Smooth muscle cell (in vitro differentiated cells): Measurements from ENCODE around the gene H2BW1. TPM values are rescaled to one million over a fixed set of nuclear protein-coding genes. Genes with fewer than 3 reads are reported as not detected.
"Not testable (repeated sequence)": the region's sequence is repeated elsewhere in the genome, so short reads cannot be mapped to it uniquely, and the experiment has no call there.

Source experiments
- DNase-seq: peaks from one replicate; lab custom pipeline; 2025; ENCODE audit not compliant: unreplicated experiment; lab: John Stamatoyannopoulos, UW
- H2AFZ ChIP-seq: fragments of 200-600 bp; sonication (generic); 2 replicates; pipeline ENCODE4 v1.6.0; 2016; ENCODE audit warnings: antibody characterized with exemption, low read depth, mild to moderate bottlenecking
- H3F3A ChIP-seq: fragments of 200-600 bp; sonication (generic); 2 replicates; pipeline ENCODE4 v1.6.0; 2017; ENCODE audit warnings: antibody characterized with exemption, low read depth
- H3K27ac ChIP-seq: fragments of 200-600 bp; sonication (generic); 2 replicates; pipeline ENCODE4 v1.5.1; 2016; ENCODE audit warnings: low read depth, mild to moderate bottlenecking
- H3K27me3 ChIP-seq: fragments of 200-600 bp; sonication (generic); 2 replicates; pipeline ENCODE4 v1.6.1; 2016; ENCODE audit warnings: low read depth, mild to moderate bottlenecking
- H3K36me3 ChIP-seq: fragments of 200-600 bp; sonication (generic); 2 replicates; pipeline ENCODE4 v1.5.1; 2016; ENCODE audit warnings: low read depth
- H3K4me1 ChIP-seq: fragments of 200-600 bp; sonication (generic); 2 replicates; pipeline ENCODE4 v1.5.1; 2016; ENCODE audit warnings: low read depth
- H3K4me2 ChIP-seq: fragments of 200-600 bp; sonication (generic); 2 replicates; pipeline ENCODE4 v1.6.0; 2016; ENCODE audit warnings: mild to moderate bottlenecking
- H3K4me3 ChIP-seq: fragments of 200-600 bp; sonication (generic); 2 replicates; pipeline ENCODE4 v1.5.1; 2016; ENCODE audit warnings: mild to moderate bottlenecking
- H3K79me2 ChIP-seq: fragments of 200-600 bp; sonication (generic); 2 replicates; pipeline ENCODE4 v1.6.0; 2016; ENCODE audit warnings: low read depth, mild to moderate bottlenecking
- H3K9ac ChIP-seq: fragments of 200-600 bp; sonication (generic); 2 replicates; pipeline ENCODE4 v1.6.0; 2016; ENCODE audit warnings: low read depth
- H3K9me3 ChIP-seq: fragments of 200-600 bp; sonication (generic); replicated peaks from 2 replicates; pipeline ENCODE4 v1.5.1; 2016; ENCODE audit warnings: low read depth
- H4K20me1 ChIP-seq: fragments of 200-600 bp; sonication (generic); 2 replicates; pipeline ENCODE4 v1.6.0; 2016; ENCODE audit warnings: low read depth
- WGBS: methylation state at CpG from one replicate; pipeline ENCODE4 v1.1.7; 2016; ENCODE audit warnings: low lambda C conversion rate; 5-methylcytosine and 5-hydroxymethylcytosine counted together
- polyA plus RNA-seq: library from polyadenylated mRNA; unstranded; fragments of >200 nt; fragmentation: Nextera tagmentation; extraction: Ambion mirVana; gene quantifications from 2 replicates; pipeline ENCODE4 v1.2.1, GENCODE V29; 2016
- total RNA-seq: library from RNA; depleted of rRNA; stranded (reverse); fragments of >200 nt; gene quantifications from 2 replicates; pipeline ENCODE4 v1.2.3, GENCODE V29; 2014
- TF ChIP-seq, protein P1 (sequence below): fragments of 200-600 bp; sonication (generic); IDR thresholded peaks from 2 replicates; pipeline ENCODE4 v1.5.1; 2017; ENCODE audit warnings: borderline replicate concordance, mild to moderate bottlenecking, antibody characterized with exemption; ENCODE audit not compliant: insufficient read depth, poor library complexity, severe bottlenecking

Gene H2BW1
- total and polyA plus RNA-seq, 2 experiments from 2014 or later, result not detected

GRCh38 chrX:104041003-104041402 lies 27.5 kb upstream of the H2BW1 start:
- TF ChIP-seq, protein P1, sequence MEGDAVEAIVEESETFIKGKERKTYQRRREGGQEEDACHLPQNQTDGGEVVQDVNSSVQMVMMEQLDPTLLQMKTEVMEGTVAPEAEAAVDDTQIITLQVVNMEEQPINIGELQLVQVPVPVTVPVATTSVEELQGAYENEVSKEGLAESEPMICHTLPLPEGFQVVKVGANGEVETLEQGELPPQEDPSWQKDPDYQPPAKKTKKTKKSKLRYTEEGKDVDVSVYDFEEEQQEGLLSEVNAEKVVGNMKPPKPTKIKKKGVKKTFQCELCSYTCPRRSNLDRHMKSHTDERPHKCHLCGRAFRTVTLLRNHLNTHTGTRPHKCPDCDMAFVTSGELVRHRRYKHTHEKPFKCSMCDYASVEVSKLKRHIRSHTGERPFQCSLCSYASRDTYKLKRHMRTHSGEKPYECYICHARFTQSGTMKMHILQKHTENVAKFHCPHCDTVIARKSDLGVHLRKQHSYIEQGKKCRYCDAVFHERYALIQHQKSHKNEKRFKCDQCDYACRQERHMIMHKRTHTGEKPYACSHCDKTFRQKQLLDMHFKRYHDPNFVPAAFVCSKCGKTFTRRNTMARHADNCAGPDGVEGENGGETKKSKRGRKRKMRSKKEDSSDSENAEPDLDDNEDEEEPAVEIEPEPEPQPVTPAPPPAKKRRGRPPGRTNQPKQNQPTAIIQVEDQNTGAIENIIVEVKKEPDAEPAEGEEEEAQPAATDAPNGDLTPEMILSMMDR, result no peak
- H3K36me3 ChIP-seq, result no peaks in the 10 kb centered on the region
- no peak for DNase-seq
- no peak overlapping the region for H3K9ac ChIP-seq
- H3K79me2 ChIP-seq, result no peaks in the 10 kb centered on the region
- no peaks in the 10 kb centered on the region for H3K4me1 ChIP-seq
- H3K27ac ChIP-seq, result no peak overlapping the region
- no peak overlapping the region for H2AFZ ChIP-seq
- H3K4me2 ChIP-seq, result no peak overlapping the region
- H4K20me1 ChIP-seq, result no peaks in the 10 kb centered on the region
- no peaks in the 10 kb centered on the region for H3F3A ChIP-seq
- H3K4me3 ChIP-seq, result no peak overlapping the region
- H3K27me3 ChIP-seq, result no peaks in the 10 kb centered on the region
- H3K9me3 ChIP-seq, result no peaks in the 10 kb centered on the region
- 85% methylated on average over 4 of the region's 4 CpGs for WGBS

DNA sequence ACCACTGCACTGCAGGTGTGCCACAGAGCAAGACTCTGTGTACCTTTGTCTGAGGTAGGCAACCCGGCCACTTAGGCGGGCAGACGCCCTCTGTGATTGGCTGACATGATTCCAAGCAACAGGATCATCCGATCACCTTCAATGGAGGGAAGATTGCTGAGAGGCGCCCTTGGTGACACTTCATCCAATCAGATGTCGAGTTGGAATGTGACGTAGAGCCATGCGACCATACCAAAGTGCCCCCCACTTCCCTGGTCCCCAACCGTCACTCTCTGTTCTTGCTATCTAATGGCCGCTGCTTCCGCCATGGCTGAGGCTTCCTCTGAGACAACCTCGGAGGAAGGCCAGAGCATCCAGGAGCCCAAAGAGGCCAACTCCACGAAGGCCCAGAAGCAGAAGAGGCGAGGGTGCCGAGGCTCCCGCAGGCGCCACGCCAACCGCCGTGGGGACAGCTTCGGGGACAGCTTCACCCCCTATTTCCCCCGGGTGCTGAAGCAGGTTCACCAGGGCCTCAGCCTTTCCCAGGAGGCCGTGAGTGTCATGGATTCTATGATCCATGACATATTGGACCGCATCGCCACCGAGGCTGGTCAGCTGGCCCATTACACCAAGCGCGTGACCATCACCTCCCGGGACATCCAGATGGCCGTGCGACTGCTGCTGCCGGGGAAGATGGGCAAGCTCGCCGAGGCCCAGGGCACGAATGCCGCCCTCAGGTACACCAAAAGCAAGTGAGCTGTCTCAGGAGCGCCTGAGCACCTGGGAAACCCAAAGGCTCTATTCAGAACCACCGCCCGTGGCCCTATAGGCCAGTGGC lies 26.4 kb upstream of the H2BW1 start, which contains the start of gene H2BW2:
Gene H2BW2 (plus strand): TSS at position 268 of the 817 bp plus-strand sequence. CDS start 39 bp downstream, at position 307.
- H3K4me3 ChIP-seq, result no peak within 1 kb of the TSS
- TF ChIP-seq, protein P1, result no peak
- no peak within 1 kb of the TSS for H3K27ac ChIP-seq
- no peak within 1 kb of the TSS for H2AFZ ChIP-seq
- H3K4me2 ChIP-seq, result no peak within 1 kb of the TSS
- H4K20me1 ChIP-seq, result no peaks in the 10 kb centered on the region
- H3K9me3 ChIP-seq, result no peaks in the 10 kb centered on the region
- H3K9ac ChIP-seq, result no peak within 1 kb of the TSS
- DNase-seq, result no peak
- no peaks in the 10 kb centered on the region for H3K79me2 ChIP-seq
- no peaks in the 10 kb centered on the region for H3K4me1 ChIP-seq
- no peaks in the 10 kb centered on the region for H3K27me3 ChIP-seq
- no peaks in the 10 kb centered on the region for H3F3A ChIP-seq
- no peaks in the 10 kb centered on the region for H3K36me3 ChIP-seq
- WGBS, result 91% methylated on average over 39 of the region's 39 CpGs

GRCh38 chrX:104018126-104018525 lies 4.6 kb upstream of the H2BW1 start:
- Histone ChIP-seq H3K79me2 (no peaks in the 10 kb centered on the region), H4K20me1 (no peaks in the 10 kb centered on the region), H3K4me2 (no peak overlapping the region), H3K9ac (no peak overlapping the region), H3K27me3 (no peaks in the 10 kb centered on the region), H3K4me1 (no peaks in the 10 kb centered on the region), H3K27ac (no peak overlapping the region), H3F3A (no peaks in the 10 kb centered on the region), H3K4me3 (no peak overlapping the region), H2AFZ (no peak overlapping the region), H3K36me3 (no peaks in the 10 kb centered on the region), H3K9me3 (no peaks in the 10 kb centered on the region)
- TF ChIP-seq, protein P1, result no peak
- 83% methylated on average over 11 of the region's 11 CpGs for WGBS
- no peak for DNase-seq

- not testable (repeated sequence) for H3K36me3 ChIP-seq, H4K20me1 ChIP-seq, H3F3A ChIP-seq, H3K4me1 ChIP-seq, H3K4me2 ChIP-seq, H3K79me2 ChIP-seq, H3K27ac ChIP-seq, DNase-seq, H3K9ac ChIP-seq, H2AFZ ChIP-seq, H3K4me3 ChIP-seq, H3K9me3 ChIP-seq, H3K27me3 ChIP-seq
- WGBS, result 65% methylated on average over 8 of the region's 8 CpGs
Observed at GRCh38 chrX:104015576-104015975, 2.1 kb upstream of the H2BW1 start.
